Endothelial cell (in vitro differentiated cells): ENCODE data around the gene ATAD3C. TPM values are rescaled to one million over a fixed set of nuclear protein-coding genes. Genes with fewer than 3 reads are reported as not detected.
"Not testable (repeated sequence)": the region's sequence is repeated elsewhere in the genome, so short reads cannot be mapped to it uniquely, and the experiment has no call there.

ENCODE experiments used
- DNase-seq: peaks from one replicate; pipeline ENCODE4 v3.0.0; 2021; ENCODE audit warnings: low spot score
- H3K27ac Mint-ChIP-seq: one replicate; pipeline ENCODE4 v1.8.0; 2021; ENCODE audit warnings: mixed read lengths, inconsistent platforms; ENCODE audit not compliant: unreplicated experiment
- H3K27me3 Mint-ChIP-seq: one replicate; pipeline ENCODE4 v1.8.0; 2021; ENCODE audit warnings: mild to moderate bottlenecking, moderate library complexity, mixed read lengths, inconsistent platforms; ENCODE audit not compliant: unreplicated experiment
- H3K36me3 Mint-ChIP-seq: one replicate; pipeline ENCODE4 v1.8.0; 2021; ENCODE audit warnings: mild to moderate bottlenecking, low read depth, mixed read lengths, inconsistent platforms; ENCODE audit not compliant: unreplicated experiment
- H3K4me1 Mint-ChIP-seq: one replicate; pipeline ENCODE4 v1.8.0; 2021; ENCODE audit warnings: mild to moderate bottlenecking, mixed read lengths, inconsistent platforms; ENCODE audit not compliant: unreplicated experiment
- H3K4me3 Mint-ChIP-seq: one replicate; pipeline ENCODE4 v1.8.0; 2021; ENCODE audit warnings: mild to moderate bottlenecking, mixed read lengths, inconsistent platforms; ENCODE audit not compliant: unreplicated experiment
- H3K9me3 Mint-ChIP-seq: one replicate; pipeline ENCODE4 v1.8.0; 2021; ENCODE audit warnings: mixed read lengths, inconsistent platforms; ENCODE audit not compliant: unreplicated experiment
- total RNA-seq: library from RNA; stranded (reverse); fragmentation: NEBNext Ultra II Directional; extraction: Animal tissue kit (Norgen Biotek cat#: 25700); gene quantifications from one replicate; pipeline ENCODE4 v1.2.1, GENCODE V29; 2021; ENCODE audit not compliant: unreplicated experiment
- TF ChIP-seq, protein P1 (sequence below): fragments of 200-600 bp; sonication (generic); IDR thresholded peaks from one replicate; pipeline ENCODE4 v1.5.0; 2021; ENCODE audit warnings: antibody characterized with exemption; ENCODE audit not compliant: unreplicated experiment

The ATAD3C gene
- total RNA-seq, 1 donor from 2014 or later = 2.9 TPM

DNA sequence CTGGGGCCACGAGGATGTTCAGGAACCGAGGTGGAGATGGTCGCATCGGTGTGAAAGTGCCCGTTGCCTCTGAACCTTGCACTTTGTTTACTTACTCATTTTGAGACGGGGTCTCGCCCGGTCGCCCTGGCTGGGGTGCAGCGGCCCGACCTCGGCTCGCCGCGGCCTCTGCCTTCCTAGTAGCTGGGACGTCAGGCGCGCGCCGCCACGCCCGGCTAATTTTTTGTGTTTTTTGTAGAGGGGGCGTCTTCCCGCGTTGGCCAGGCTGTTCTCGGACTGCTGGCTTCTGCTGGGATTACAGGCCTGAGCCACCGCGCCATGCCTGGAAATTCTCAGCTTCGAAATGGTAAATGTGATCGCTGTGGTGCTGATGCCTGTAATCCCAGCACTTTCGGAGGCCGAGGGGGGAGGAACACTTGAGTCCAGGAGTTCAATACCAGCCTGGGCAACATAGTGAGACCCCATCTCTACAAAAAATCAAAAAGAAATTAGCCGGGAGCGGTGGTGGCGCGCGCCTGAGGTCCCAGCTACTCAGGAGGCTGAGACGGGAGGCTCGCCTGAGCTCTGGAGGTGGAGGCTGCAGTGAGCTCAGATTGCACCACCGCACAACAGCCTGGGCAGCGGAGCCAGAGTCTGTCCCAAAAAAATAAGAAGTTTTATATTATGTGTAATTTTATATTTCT lies 41.7 kb upstream of the ATAD3C start:
- DNase-seq = peak; percentile 68
- H3K9me3 Mint-ChIP-seq = no peaks in the 10 kb centered on the region
- H3K36me3 Mint-ChIP-seq = peaks cover 18% of the 10 kb centered on the region
- H3K27me3 Mint-ChIP-seq = peaks cover 10% of the 10 kb centered on the region
- TF ChIP-seq, protein P1, sequence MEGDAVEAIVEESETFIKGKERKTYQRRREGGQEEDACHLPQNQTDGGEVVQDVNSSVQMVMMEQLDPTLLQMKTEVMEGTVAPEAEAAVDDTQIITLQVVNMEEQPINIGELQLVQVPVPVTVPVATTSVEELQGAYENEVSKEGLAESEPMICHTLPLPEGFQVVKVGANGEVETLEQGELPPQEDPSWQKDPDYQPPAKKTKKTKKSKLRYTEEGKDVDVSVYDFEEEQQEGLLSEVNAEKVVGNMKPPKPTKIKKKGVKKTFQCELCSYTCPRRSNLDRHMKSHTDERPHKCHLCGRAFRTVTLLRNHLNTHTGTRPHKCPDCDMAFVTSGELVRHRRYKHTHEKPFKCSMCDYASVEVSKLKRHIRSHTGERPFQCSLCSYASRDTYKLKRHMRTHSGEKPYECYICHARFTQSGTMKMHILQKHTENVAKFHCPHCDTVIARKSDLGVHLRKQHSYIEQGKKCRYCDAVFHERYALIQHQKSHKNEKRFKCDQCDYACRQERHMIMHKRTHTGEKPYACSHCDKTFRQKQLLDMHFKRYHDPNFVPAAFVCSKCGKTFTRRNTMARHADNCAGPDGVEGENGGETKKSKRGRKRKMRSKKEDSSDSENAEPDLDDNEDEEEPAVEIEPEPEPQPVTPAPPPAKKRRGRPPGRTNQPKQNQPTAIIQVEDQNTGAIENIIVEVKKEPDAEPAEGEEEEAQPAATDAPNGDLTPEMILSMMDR = no peak
- H3K27ac Mint-ChIP-seq = no peak overlapping the region
- H3K4me1 Mint-ChIP-seq = peaks cover 9% of the 10 kb centered on the region
- H3K4me3 Mint-ChIP-seq = peak overlapping the region; percentile 92

GRCh38 chr1:1410238-1410637 lies 39.3 kb upstream of the ATAD3C start:
- H3K27ac Mint-ChIP-seq, H3K4me1 Mint-ChIP-seq, H3K36me3 Mint-ChIP-seq, H3K4me3 Mint-ChIP-seq, DNase-seq, H3K27me3 Mint-ChIP-seq, H3K9me3 Mint-ChIP-seq: not testable (repeated sequence)

DNA sequence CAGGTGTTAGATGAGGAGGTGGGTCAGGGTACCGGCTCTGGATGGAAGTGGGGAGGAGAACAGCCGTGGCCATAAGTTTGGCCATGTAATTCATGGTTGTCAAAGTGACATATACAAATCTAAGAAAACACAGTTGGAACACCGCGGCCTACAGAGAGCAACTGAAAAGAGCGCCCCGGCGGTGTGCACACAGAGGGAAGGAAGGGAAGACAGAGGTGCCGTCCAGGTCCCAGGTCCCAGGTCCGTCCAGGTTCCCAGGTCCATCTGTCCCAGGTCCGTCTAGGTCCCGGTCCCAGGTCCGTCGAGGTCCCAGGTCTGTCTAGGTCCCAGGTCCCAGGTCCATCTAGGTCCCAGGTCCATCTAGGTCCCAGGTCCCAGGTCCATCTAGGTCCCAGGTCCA lies 37.9 kb upstream of the ATAD3C start:
- peaks cover 3% of the 10 kb centered on the region for H3K36me3 Mint-ChIP-seq
- no peaks in the 10 kb centered on the region for H3K9me3 Mint-ChIP-seq
- H3K4me1 Mint-ChIP-seq = peaks cover 5% of the 10 kb centered on the region
- no peaks in the 10 kb centered on the region for H3K27me3 Mint-ChIP-seq
- TF ChIP-seq, protein P1 = no peak
- H3K4me3 Mint-ChIP-seq = no peak overlapping the region
- no peak for DNase-seq
- no peak overlapping the region for H3K27ac Mint-ChIP-seq

DNA sequence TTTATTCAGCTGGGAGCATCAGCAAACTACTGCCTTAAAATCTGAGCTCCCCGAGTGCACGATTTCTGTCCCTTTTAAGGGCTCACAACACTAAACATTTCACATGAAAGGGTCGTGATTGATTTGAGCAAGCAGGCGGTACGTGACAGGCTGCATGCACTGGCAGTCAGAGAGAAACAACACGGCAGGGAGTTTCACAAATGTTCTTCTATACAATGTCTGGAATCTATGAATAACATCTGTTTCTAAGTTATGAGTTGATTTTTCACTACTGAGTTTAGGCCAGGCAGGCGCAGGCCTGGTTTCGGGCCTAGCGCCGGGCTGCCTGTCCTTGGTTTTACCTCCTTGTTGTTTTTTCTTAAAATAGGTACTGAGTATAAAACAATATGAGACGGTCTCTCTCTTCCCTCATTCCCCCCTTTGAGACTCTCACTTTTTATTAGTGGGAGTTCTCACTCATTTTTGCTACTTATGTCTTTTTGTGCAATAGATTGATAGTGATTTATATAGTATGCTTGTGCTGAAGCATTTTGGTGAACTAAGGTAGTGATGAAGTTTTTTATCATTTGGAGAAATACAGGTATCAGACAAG lies 37.1 kb upstream of the ATAD3C start:
- not testable (repeated sequence) for H3K4me3 Mint-ChIP-seq, H3K9me3 Mint-ChIP-seq, H3K27ac Mint-ChIP-seq, DNase-seq, H3K36me3 Mint-ChIP-seq, H3K4me1 Mint-ChIP-seq, H3K27me3 Mint-ChIP-seq

DNA sequence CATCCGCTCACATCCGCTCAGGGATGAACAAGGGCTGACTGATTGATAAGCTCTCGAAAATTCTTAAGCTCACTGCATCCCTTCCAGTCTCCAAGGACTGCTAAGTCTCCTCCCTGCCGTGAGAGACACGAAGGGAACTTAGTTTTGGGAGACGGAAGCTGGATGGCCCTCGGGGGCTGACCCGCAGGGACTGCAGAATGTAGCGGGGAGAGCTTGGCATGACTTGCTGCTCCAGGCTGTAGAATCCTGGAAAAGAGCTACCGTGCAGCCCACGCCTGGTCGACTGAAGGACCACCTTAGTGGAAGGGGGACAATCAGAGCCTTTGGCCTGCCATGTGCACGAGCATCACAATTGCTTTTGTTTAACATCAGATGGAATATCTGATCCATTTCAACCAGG lies 33.7 kb upstream of the ATAD3C start:
- Mint-ChIP-seq H3K9me3 (no peaks in the 10 kb centered on the region), H3K4me1 (no peaks in the 10 kb centered on the region), H3K36me3 (peaks cover 3% of the 10 kb centered on the region), H3K4me3 (no peak overlapping the region), H3K27me3 (peaks cover 1% of the 10 kb centered on the region), H3K27ac (no peak overlapping the region)
- TF ChIP-seq, protein P1 = no peak
- DNase-seq = no peak

- not testable (repeated sequence) for H3K4me3 Mint-ChIP-seq, H3K27me3 Mint-ChIP-seq, H3K9me3 Mint-ChIP-seq, H3K36me3 Mint-ChIP-seq, H3K27ac Mint-ChIP-seq, H3K4me1 Mint-ChIP-seq, DNase-seq
Measured at GRCh38 chr1:1417396-1417795, 32.1 kb upstream of the ATAD3C start.

DNA sequence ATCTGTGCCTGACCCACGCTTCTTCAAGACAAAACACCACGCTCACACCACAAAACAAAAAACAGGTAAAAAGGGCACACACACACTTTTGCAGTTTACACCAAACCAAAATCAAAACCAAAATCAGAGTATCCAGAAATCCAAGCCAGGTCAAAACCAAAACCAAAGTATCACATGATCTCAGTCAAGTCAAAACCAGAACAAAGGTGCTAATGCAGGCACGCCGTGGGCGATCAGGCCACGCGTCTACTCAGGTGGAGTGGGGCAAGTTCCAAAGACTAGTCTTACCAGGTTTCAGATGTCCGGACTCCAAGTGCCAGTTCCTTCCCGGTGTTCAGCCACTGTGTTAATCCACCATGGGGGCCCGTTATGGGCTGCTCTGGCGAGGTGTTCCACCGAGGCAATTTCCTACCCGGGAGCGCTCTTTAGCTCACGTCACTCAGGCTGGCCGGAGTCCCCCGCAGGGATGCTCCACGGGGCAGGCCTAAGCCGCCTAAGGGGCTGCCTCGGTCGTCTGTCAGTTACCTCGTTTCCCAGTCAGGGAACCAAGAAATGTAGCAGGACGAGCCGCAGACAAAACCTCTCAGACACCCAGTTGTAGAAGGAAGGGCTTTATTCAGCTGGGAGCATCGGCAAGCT lies 31.5 kb upstream of the ATAD3C start:
- H3K4me1 Mint-ChIP-seq, H3K4me3 Mint-ChIP-seq, DNase-seq, H3K27me3 Mint-ChIP-seq, H3K9me3 Mint-ChIP-seq, H3K36me3 Mint-ChIP-seq, H3K27ac Mint-ChIP-seq: not testable (repeated sequence)
